Right atrium auricular region (tissue), 2 donors: ENCODE results near the gene TMEM150A. TPM values are rescaled to one million over a fixed set of nuclear protein-coding genes. Genes with fewer than 3 reads are reported as not detected.

ENCODE experiments used
- DNase-seq: peaks from one replicate; pipeline ENCODE4 v3.0.0-alpha.2; 2019; ENCODE audit warnings: low spot score
- H3K27ac ChIP-seq, 2 donors: fragments of 200-600 bp; sonication (generic); 1 replicate in 1 of 2; 2 replicates in 1 of 2; pipeline ENCODE4 v1.5.1; 2016 to 2019
- H3K27me3 ChIP-seq, 2 donors: fragments of 200-600 bp; sonication (generic); one replicate each; pipeline versions ENCODE4 v1.5.1 to v1.6.0; 2017 to 2019
- H3K36me3 ChIP-seq: fragments of 200-600 bp; sonication (generic); one replicate; pipeline ENCODE4 v1.5.1; 2016
- H3K4me1 ChIP-seq, 2 donors: fragments of 200-600 bp; sonication (generic); one replicate each; pipeline versions ENCODE4 v1.5.1 to v1.6.0; 2017 to 2019
- H3K4me3 ChIP-seq, 2 donors: fragments of 200-600 bp; sonication (generic); 1 replicate in 1 of 2; 2 replicates in 1 of 2; pipeline ENCODE4 v1.5.1; 2017 to 2019; ENCODE audit warnings: mild to moderate bottlenecking in 1 of 2, moderate library complexity in 1 of 2
- H3K9me3 ChIP-seq, 2 donors: fragments of 200-600 bp; sonication (generic); one replicate each; pipeline ENCODE4 v1.5.1; 2019
- total RNA-seq, 2 donors: library from RNA; depleted of rRNA; stranded (reverse); fragments of >200 nt; gene quantifications; one replicate each; pipeline ENCODE4 v1.1.0, GENCODE V29; 2016
- TF ChIP-seq, protein P1 (sequence below), 2 donors: fragments of 200-600 bp; sonication (generic); IDR thresholded peaks; one replicate each; pipeline ENCODE4 v1.5.1; 2019; ENCODE audit warnings: antibody characterized with exemption in 2 of 2

Gene TMEM150A
- total RNA-seq, 2 donors from 2014 or later: 15.8 to 21.7 TPM

DNA sequence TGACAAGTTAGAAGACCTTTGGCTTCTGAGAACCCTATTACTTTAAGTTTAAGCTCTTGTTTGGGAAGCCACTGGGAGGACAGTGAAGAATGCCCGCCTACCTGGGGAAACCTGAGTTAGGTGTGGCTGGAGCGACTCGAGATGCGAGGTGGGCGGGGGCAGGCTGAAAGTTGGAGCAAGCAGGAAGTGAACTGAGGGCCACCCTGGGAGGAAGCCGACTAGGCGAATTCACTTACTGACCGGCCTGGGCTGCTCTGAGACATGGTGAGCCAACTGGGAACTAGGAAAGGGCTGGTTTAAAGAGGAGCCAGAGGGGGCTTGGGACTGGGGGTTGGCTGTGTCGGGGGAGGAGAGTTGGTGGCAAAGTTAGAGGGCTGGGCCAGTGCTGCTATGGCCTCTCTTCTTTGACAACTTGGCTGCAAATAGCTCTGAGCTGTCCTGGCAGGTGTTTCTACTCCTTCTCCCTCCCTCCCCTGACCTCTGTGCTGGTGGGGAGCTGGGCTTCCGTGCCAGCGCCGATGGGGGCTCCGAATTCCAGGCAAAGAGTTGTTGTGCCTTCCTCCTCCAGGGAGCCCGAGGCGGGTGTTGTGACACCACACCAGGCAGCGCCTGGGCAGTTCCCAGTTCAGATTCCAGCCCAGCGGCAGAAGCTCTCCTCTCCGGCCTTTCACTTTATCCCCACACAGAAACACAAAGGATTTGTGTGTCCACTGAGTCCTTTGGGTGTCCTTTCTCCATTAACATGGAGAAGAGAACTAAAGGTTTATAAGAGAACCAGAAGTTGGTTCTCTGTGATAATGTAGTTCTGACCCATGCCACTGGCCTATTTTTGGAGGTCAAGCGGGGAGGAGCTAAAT, 24.9 kb downstream of the TMEM150A start, which contains the start of gene VAMP8:
Gene VAMP8, plus strand, starts transcription at position 201 of the 857 bp plus-strand sequence. Its CDS starts 61 bp downstream, at position 262.
- TF ChIP-seq, protein P1, sequence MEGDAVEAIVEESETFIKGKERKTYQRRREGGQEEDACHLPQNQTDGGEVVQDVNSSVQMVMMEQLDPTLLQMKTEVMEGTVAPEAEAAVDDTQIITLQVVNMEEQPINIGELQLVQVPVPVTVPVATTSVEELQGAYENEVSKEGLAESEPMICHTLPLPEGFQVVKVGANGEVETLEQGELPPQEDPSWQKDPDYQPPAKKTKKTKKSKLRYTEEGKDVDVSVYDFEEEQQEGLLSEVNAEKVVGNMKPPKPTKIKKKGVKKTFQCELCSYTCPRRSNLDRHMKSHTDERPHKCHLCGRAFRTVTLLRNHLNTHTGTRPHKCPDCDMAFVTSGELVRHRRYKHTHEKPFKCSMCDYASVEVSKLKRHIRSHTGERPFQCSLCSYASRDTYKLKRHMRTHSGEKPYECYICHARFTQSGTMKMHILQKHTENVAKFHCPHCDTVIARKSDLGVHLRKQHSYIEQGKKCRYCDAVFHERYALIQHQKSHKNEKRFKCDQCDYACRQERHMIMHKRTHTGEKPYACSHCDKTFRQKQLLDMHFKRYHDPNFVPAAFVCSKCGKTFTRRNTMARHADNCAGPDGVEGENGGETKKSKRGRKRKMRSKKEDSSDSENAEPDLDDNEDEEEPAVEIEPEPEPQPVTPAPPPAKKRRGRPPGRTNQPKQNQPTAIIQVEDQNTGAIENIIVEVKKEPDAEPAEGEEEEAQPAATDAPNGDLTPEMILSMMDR (IDR thresholded peaks at IDR 0.05): no peak
- Histone ChIP-seq H3K27me3 (no peaks in the 10 kb centered on the region), H3K36me3 (no peaks in the 10 kb centered on the region), H3K9me3 (no peaks in the 10 kb centered on the region), H3K27ac (peak within 1 kb of the TSS; percentile 80), H3K4me3 (peak within 1 kb of the TSS in 1 of 2 donors; percentile 37), H3K4me1 (peaks cover 0 to 32% of the 10 kb centered on the region in 2 donors)
- DNase-seq: no peak

DNA sequence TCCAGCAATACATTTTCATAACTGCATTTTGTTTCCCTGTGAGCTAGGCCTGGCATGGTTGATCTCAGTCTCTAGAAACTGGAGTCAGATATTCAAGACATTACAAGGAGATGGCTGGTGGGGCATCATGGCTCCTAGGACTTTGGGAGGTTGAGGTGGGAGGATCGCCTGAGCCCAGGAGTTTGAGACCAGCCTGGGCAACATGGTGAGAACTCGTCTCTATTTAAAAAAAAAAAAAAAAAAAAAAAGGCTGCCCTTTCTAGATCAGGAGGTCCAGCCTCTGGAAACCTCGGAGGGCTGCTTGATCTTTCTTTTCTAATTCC, 25.5 kb downstream of the TMEM150A start:
- Histone ChIP-seq H3K4me3 (no peak overlapping the region), H3K9me3 (no peaks in the 10 kb centered on the region), H3K27ac (peak overlapping the region; percentile 80), H3K4me1 (peaks cover 0 to 32% of the 10 kb centered on the region in 2 donors), H3K36me3 (no peaks in the 10 kb centered on the region), H3K27me3 (no peaks in the 10 kb centered on the region)
- no peak for DNase-seq
- TF ChIP-seq, protein P1 (IDR thresholded peaks at IDR 0.05): no peak

DNA sequence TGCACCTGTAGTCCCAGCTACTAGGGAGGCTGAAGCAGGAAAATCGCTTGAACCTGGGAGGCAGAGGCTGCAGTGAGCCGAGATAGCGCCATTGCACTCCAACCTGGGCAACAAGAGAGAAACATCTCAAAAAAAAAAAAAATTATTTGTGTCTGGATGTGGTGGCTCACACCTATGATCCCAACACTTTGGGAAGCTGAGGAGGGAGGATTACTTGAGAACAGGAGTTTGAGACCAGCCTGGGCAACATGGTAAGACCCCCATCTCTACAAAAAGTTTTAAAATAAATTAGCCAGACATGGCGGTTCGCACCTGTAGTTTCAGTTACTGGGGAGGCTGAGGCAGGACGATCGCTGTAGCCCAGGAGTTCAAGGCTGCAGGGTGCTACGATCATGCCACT, 26.8 kb downstream of the TMEM150A start:
- Histone ChIP-seq H3K9me3 (no peaks in the 10 kb centered on the region), H3K4me1 (peaks cover 0 to 32% of the 10 kb centered on the region in 2 donors), H3K4me3 (no peak overlapping the region), H3K27ac (no peak overlapping the region), H3K27me3 (no peaks in the 10 kb centered on the region), H3K36me3 (no peaks in the 10 kb centered on the region)
- TF ChIP-seq, protein P1 (IDR thresholded peaks at IDR 0.05): no peak
- no peak for DNase-seq

DNA sequence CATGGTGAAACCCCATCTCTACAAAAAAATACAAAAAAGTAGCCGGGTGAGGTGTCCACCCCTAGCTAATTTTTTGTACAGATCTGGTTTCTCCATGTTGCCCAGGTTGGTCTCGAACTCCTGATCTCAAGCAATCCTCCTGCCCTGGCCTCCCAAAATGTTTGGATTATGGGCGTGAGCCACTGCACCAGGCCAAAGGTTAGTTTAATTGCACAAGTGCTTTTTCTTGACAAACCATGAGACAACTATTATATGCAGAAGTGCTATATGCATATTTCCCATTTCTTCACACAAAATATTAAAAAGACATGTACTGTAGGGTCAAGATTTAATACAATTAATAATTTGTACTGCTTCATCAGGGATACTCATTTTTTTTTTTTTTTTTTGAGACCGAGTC, 36.2 kb downstream of the TMEM150A start:
- Histone ChIP-seq H3K9me3 (no peaks in the 10 kb centered on the region), H3K27me3 (no peaks in the 10 kb centered on the region), H3K4me1 (peaks cover 0 to 6% of the 10 kb centered on the region in 2 donors), H3K36me3 (no peaks in the 10 kb centered on the region), H3K4me3 (no peak overlapping the region), H3K27ac (no peak overlapping the region)
- DNase-seq: no peak
- TF ChIP-seq, protein P1 (IDR thresholded peaks at IDR 0.05): no peak

DNA sequence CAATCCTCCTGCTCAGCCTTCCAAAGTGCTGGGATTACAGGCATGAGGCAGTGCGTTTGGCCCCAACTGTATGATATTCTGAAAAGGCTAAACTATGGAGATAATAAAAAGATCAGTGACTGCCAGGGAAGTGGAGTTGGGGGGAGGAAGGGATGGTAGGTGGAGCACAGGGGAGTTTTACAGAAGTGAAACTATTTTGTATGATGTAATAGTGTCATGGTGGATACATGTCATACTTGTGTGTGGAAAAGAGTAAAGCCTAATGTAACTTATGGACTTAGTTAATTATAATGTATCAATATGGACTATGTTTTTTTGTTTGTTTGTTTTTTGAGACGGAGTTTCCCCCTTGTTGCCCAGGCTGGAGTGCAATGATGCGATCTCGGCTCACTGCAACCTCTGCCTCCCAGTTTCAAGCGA, 38.3 kb downstream of the TMEM150A start:
- Histone ChIP-seq H3K27me3 (no peaks in the 10 kb centered on the region), H3K4me1 (peaks cover 0 to 20% of the 10 kb centered on the region in 2 donors), H3K36me3 (no peaks in the 10 kb centered on the region), H3K27ac (no peak overlapping the region), H3K9me3 (no peaks in the 10 kb centered on the region), H3K4me3 (no peak overlapping the region)
- no peak for DNase-seq
- TF ChIP-seq, protein P1 (IDR thresholded peaks at IDR 0.05): no peak
